Stimulated activated CD4-positive, alpha-beta T cell treated with anti-CD3 and anti-CD28 coated beads, Interleukin-1b, Interleukin-23, amount 100 ng/mL, for 1 hour (primary cell): ENCODE results near the gene KRTAP4-7.
"Not testable (repeated sequence)": the region's sequence is repeated elsewhere in the genome, so short reads cannot be mapped to it uniquely, and the experiment has no call there.

Experiments used
- DNase-seq, 2 donors: peaks; one replicate each; pipeline ENCODE4 v3.0.0-alpha.2; 2020; ENCODE audit warnings: low read depth in 2 of 2

The KRTAP4-7 gene

GRCh38 chr17:41084100-41084856, at the start of gene KRTAP4-7:
KRTAP4-7 (plus strand) TSS chr17:41084150; CDS start chr17:41084207, 57 bp downstream.
- DNase-seq = not testable (repeated sequence)

- not testable (repeated sequence) for DNase-seq
Observed at GRCh38 chr17:41034346-41034935, 49.5 kb upstream of the KRTAP4-7 start, which contains the start of gene KRTAP1-3. KRTAP1-3 (minus strand) TSS chr17:41034874; CDS start chr17:41034821, 53 bp downstream.

GRCh38 chr17:41037853-41038350, 46.0 kb upstream of the KRTAP4-7 start:
- no peak for DNase-seq

DNA sequence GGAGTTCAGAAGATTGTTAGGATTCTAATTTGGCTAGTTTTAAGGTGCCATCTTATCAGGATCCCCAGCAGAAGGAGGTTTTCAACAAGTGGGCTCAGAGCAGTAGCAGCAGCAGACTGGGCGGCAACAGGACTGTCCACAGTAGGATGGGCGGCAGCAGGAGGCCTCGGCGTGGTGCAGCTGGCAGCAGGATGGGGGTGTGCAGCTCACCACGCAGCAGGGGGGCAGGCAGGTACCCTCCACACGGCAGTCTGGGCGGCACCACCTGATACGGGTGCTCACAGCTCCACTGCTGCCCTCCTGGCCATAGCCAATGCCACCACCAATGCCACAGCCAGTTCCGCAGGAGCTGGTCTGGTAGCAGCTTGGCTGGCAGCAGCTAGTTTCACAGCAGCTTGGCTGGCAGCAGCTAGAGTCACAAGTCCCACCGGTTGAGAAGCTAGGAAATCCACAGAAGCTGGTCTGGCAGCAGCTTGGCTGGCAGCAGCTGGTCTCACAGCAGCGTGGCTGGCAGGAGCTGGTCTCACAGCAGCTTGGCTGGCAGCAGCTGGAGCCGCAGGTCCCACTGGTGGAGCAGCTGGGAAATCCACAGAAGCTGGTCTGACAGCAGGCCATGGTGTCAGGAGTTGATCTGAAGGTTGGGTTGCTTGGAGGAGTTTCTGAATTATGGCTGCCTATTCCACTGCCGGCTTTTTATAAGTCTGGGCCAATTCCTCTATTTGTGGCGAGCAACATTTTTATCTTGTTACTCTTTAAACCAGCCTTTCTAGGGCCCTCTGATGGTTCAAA, 43.0 kb upstream of the KRTAP4-7 start, which contains the start of gene KRTAP1-1:
KRTAP1-1 (minus strand) TSS at position 668 of the 789 bp plus-strand sequence; CDS start at position 615, 53 bp downstream.
- DNase-seq = not testable (repeated sequence)

DNA sequence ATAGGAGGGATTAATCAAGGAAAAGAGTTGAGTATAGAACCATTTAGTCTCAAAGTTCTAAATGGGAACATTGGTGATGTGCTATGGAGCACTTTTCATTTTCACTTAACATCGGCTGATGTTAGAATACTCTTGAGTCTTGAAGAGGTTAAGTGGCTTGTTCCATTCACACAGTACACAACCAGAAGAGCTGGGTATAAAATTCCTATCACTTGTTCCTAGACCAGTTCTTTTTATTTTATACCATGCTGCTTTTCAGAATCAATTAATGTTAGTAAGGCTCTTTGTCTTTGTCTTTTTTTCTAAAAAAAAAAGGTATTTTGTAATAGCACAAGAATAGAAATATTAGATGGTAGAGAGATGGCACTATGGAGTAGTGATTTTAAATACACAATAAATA, 41.0 kb upstream of the KRTAP4-7 start:
- DNase-seq = no peak

- not testable (repeated sequence) for DNase-seq
Observed at GRCh38 chr17:41046735-41047465, 37.0 kb upstream of the KRTAP4-7 start, which contains the start of gene KRTAP2-1. KRTAP2-1 (minus strand) TSS chr17:41047316; CDS start chr17:41047267, 49 bp downstream.

GRCh38 chr17:41048441-41048840, 35.5 kb upstream of the KRTAP4-7 start:
- DNase-seq = no peak

- DNase-seq = no peak
Observed at GRCh38 chr17:41049110-41049509, 34.8 kb upstream of the KRTAP4-7 start.

- DNase-seq = no peak
Observed at GRCh38 chr17:41052566-41052965, 31.4 kb upstream of the KRTAP4-7 start.

- no peak for DNase-seq
Observed at GRCh38 chr17:41054025-41054424, 29.9 kb upstream of the KRTAP4-7 start.

DNA sequence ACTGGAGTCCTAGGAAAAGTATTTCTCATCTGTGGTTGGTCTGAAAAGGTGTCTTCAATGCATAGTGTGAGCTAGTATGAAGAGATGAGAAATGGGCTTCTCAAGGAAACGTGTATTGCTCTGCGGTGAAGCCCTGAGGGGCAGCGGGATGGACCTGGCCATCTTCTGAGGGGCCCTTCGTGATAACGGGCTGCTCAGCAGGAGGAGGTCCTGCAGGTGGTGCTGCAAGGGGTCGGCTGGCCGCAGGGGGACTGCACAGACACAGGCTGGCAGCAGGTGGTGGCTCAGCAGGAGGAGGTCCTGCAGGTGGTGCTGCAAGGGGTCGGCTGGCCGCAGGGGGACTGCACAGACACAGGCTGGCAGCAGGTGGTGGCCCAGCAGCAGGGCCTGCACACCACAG, 29.4 kb upstream of the KRTAP4-7 start:
- not testable (repeated sequence) for DNase-seq

DNA sequence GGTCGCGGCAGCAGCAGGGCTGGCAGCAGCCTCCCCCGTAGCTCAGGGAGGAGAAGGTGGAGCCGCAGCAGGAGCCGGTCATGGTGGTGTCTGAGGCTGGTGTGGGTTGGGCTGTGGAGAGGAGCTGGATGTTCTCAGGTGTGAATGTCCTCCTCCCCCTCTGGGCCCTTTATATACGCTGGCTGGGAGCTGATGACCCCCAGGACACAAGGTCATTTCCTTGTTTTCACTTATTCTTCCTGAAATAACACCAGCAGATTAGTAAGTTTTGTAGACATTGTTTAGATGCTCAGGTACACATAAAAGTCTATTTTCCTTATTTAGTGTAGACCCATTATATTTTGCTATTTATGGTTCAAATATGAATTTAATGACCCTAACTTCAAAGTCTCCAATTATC, 28.8 kb upstream of the KRTAP4-7 start, which contains the start of gene KRTAP2-2:
KRTAP2-2 (minus strand) TSS at position 101 of the 400 bp plus-strand sequence; CDS start at position 82, 19 bp downstream.
- DNase-seq = not testable (repeated sequence)

- no peak for DNase-seq
Observed at GRCh38 chr17:41057547-41057946, 26.4 kb upstream of the KRTAP4-7 start.

DNA sequence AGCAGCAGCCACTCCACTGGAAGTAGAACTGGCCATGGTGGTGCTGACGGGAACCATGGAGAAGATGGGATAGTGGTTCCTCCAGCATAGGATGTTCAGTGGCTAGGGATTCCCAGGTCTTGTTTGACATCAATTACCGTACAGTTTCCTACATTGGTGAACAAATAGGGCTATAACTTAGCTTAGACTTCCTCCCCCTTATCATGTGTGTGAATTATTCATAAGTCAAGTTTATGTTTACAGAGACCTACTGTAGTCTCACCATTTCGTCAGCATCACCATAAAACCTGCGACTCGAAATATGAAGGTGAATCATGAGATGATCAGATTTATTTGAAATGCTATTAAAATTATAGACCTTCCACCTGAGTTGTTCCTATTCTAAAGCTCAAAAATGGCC, 25.2 kb upstream of the KRTAP4-7 start:
- DNase-seq = no peak

GRCh38 chr17:41059276-41060051, 24.5 kb upstream of the KRTAP4-7 start:
- not testable (repeated sequence) for DNase-seq

DNA sequence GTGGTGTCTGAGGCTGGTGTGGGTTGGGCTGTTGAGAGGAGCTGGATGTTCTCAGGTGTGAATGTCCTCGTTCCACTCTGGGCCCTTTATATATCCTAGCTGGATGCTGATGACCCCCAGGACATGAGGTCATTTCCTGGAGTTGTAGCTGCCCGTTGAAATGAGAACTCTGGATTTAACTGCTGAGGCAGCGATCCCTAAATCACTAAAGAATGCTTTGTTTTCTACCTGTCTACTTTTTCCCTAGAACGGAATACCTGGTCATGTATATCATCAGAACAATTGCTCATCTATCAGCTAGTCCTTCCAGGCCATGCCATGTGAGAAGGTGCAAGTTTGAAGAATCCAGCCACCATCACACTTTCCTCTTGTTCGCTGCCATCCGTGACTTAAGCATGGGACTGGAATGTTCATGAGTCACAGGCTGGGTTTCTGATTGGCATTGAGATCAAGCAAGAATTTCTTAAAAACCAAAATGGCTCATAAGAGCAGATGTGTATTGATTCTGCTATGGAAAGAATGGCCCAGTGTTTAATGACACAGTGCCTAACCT, 23.8 kb upstream of the KRTAP4-7 start, which contains the start of gene KRTAP2-3:
KRTAP2-3 (minus strand) TSS at position 63 of the 553 bp plus-strand sequence. CDS start 64 bp downstream, outside the sequence.
- no peak for DNase-seq

- no peak for DNase-seq
Observed at GRCh38 chr17:41061964-41062363, 22.0 kb upstream of the KRTAP4-7 start.

DNA sequence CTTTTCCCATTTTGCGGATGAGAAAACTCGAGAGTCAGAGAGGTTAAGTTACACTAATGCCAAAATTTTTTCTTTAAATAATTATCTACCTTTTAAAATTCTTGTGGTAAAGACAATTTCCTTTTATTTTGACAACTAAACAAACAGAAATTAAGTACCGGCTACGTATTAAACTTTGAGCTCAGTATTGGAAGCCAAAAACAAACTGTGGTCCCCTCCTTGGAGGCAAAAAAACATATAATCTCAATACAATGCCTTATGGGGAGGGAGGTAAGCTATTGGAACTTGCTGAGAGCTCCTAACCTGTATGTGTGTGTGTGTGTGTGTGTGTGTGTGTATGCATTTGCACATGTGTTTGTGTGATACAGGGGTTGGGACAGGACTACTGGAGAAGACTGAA, 20.5 kb upstream of the KRTAP4-7 start:
- no peak for DNase-seq

DNA sequence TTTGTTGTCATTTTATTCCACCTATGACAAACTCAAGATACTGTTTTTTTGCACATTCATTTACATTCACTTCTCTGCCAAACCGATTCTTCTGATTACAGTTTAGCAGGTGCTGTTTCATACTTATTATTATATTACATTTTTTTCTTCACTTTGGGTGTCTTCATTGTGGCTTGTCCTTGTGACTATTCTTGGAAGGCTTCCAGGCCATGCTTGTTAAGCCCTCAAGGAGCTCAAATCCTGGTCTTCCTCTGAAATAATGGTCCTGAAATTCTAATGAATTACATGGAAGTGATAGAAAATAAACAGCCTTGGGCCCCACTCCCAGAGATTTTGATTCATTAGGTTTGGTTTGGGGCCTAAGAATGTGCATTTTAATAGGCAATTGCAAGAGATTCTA, 19.6 kb upstream of the KRTAP4-7 start:
- no peak for DNase-seq
